Hepatocyte (in vitro differentiated cells): ENCODE results near the gene FAM124A. TPM values are rescaled to one million over a fixed set of nuclear protein-coding genes. Genes with fewer than 3 reads are reported as not detected.

Experiments
- DNase-seq: peaks from one replicate; pipeline ENCODE4 v3.0.0-alpha.2; 2016; ENCODE audit warnings: low spot score
- H2AFZ ChIP-seq: fragments of 200-600 bp; sonication (generic); 2 replicates; pipeline ENCODE4 v1.6.0; 2016; ENCODE audit warnings: antibody characterized with exemption, mild to moderate bottlenecking
- H3K27ac ChIP-seq: fragments of 200-600 bp; sonication (generic); 2 replicates; pipeline ENCODE4 v1.5.1; 2016; ENCODE audit warnings: mild to moderate bottlenecking
- H3K27me3 ChIP-seq: fragments of 200-600 bp; sonication (generic); 2 replicates; pipeline ENCODE4 v1.6.1; 2016
- H3K36me3 ChIP-seq: fragments of 200-600 bp; sonication (generic); replicated peaks from 2 replicates; pipeline ENCODE4 v1.5.1; 2016; ENCODE audit warnings: low read depth; ENCODE audit not compliant: insufficient read depth
- H3K4me1 ChIP-seq: fragments of 200-600 bp; sonication (generic); 2 replicates; pipeline ENCODE4 v1.5.1; 2016; ENCODE audit warnings: mild to moderate bottlenecking, moderate library complexity; ENCODE audit not compliant: insufficient read depth
- H3K4me2 ChIP-seq: fragments of 200-600 bp; sonication (generic); 2 replicates; pipeline ENCODE4 v1.6.0; 2016
- H3K4me3 ChIP-seq: fragments of 200-600 bp; sonication (generic); 2 replicates; pipeline ENCODE4 v1.5.1; 2016; ENCODE audit warnings: mild to moderate bottlenecking
- H3K79me2 ChIP-seq: fragments of 200-600 bp; sonication (generic); 2 replicates; pipeline ENCODE4 v1.6.0; 2017; ENCODE audit warnings: mild to moderate bottlenecking
- H3K9me2 ChIP-seq: fragments of 200-600 bp; sonication (generic); replicated peaks from 2 replicates; pipeline ENCODE4 v1.6.0; 2017; ENCODE audit warnings: mild to moderate bottlenecking; ENCODE audit not compliant: insufficient read depth
- H3K9me3 ChIP-seq: fragments of 200-600 bp; sonication (generic); 2 replicates; pipeline ENCODE4 v1.5.1; 2016; ENCODE audit warnings: low read depth, mild to moderate bottlenecking
- H4K20me1 ChIP-seq: fragments of 200-600 bp; sonication (generic); 2 replicates; pipeline ENCODE4 v1.6.0; 2016; ENCODE audit warnings: mild to moderate bottlenecking; ENCODE audit not compliant: insufficient read depth, poor library complexity, severe bottlenecking
- CTCF ChIP-seq: fragments of 200-600 bp; sonication (generic); IDR thresholded peaks from 2 replicates; pipeline ENCODE4 v1.5.1; 2016; ENCODE audit warnings: antibody characterized with exemption, mild to moderate bottlenecking; ENCODE audit not compliant: poor library complexity
- EZH2 ChIP-seq: fragments of 200-600 bp; sonication (generic); IDR thresholded peaks from 2 replicates; pipeline ENCODE4 v1.6.1; 2016; ENCODE audit warnings: antibody characterized with exemption, mild to moderate bottlenecking, borderline replicate concordance
- EZH2phosphoT487 ChIP-seq: fragments of 200-600 bp; sonication (generic); IDR thresholded peaks from one replicate; pipeline ENCODE4 v1.6.1; 2018; ENCODE audit warnings: antibody characterized with exemption, mild to moderate bottlenecking, low read depth, moderate library complexity; ENCODE audit not compliant: unreplicated experiment, severe bottlenecking
- WGBS: methylation state at CpG from one replicate; pipeline ENCODE4 v1.1.6; 2016; ENCODE audit warnings: low lambda C conversion rate; ENCODE audit errors: missing lambda C conversion rate; 5-methylcytosine and 5-hydroxymethylcytosine counted together
- polyA plus RNA-seq: library from polyadenylated mRNA; unstranded; fragments of >200 nt; fragmentation: Nextera tagmentation; extraction: Ambion mirVana; gene quantifications from 2 replicates; pipeline ENCODE4 v1.2.1, GENCODE V29; 2016
- total RNA-seq: library from RNA; depleted of rRNA; stranded (reverse); fragments of >200 nt; gene quantifications from 2 replicates; pipeline ENCODE4 v1.2.3, GENCODE V29; 2014

Gene FAM124A
- total and polyA plus RNA-seq, 2 experiments from 2014 or later: 0.60 to 1.7 TPM

- H4K20me1 ChIP-seq: no peaks in the 10 kb centered on the region
- WGBS: 65% methylated on average over 8 of the region's 8 CpGs
- TF ChIP-seq EZH2phosphoT487 (no peak), EZH2 (no peak), CTCF (no peak)
- no peak for DNase-seq
- H3K27me3 ChIP-seq: no peaks in the 10 kb centered on the region
- H3K4me1 ChIP-seq: no peaks in the 10 kb centered on the region
- H3K79me2 ChIP-seq: no peaks in the 10 kb centered on the region
- H3K4me3 ChIP-seq: no peak overlapping the region
- H3K27ac ChIP-seq: no peak overlapping the region
- H3K9me3 ChIP-seq: no peaks in the 10 kb centered on the region
- no peak overlapping the region for H3K4me2 ChIP-seq
- H3K36me3 ChIP-seq: no peaks in the 10 kb centered on the region
- no peaks in the 10 kb centered on the region for H3K9me2 ChIP-seq
- no peak overlapping the region for H2AFZ ChIP-seq
Measured at GRCh38 chr13:51262501-51263211, 40.5 kb downstream of the FAM124A start.

- H3K27ac ChIP-seq: no peak overlapping the region
- no peaks in the 10 kb centered on the region for H3K36me3 ChIP-seq
- no peak overlapping the region for H3K4me2 ChIP-seq
- no peak overlapping the region for H3K4me3 ChIP-seq
- no peaks in the 10 kb centered on the region for H4K20me1 ChIP-seq
- no peak overlapping the region for H2AFZ ChIP-seq
- H3K79me2 ChIP-seq: no peaks in the 10 kb centered on the region
- no peak for DNase-seq
- no peaks in the 10 kb centered on the region for H3K9me3 ChIP-seq
- no peaks in the 10 kb centered on the region for H3K9me2 ChIP-seq
- WGBS: 53% methylated on average over 1 of the region's 1 CpG
- no peaks in the 10 kb centered on the region for H3K27me3 ChIP-seq
- TF ChIP-seq CTCF (no peak), EZH2 (no peak), EZH2phosphoT487 (no peak)
- H3K4me1 ChIP-seq: no peaks in the 10 kb centered on the region
Measured at GRCh38 chr13:51266642-51267041, 44.4 kb downstream of the FAM124A start.

- Histone ChIP-seq H3K9me3 (no peaks in the 10 kb centered on the region), H3K27me3 (no peaks in the 10 kb centered on the region), H3K9me2 (no peaks in the 10 kb centered on the region), H3K79me2 (no peaks in the 10 kb centered on the region), H3K4me2 (no peak overlapping the region), H3K4me1 (no peaks in the 10 kb centered on the region), H3K27ac (no peak overlapping the region), H3K36me3 (no peaks in the 10 kb centered on the region), H3K4me3 (no peak overlapping the region), H2AFZ (no peak overlapping the region), H4K20me1 (no peaks in the 10 kb centered on the region)
- no peak for DNase-seq
- 86% methylated on average over 6 of the region's 6 CpGs for WGBS
- no peak for TF ChIP-seq CTCF
Measured at GRCh38 chr13:51267622-51268021, 45.4 kb downstream of the FAM124A start.

- Histone ChIP-seq H3K4me3 (no peak overlapping the region), H3K4me2 (no peak overlapping the region), H3K9me2 (no peaks in the 10 kb centered on the region), H3K79me2 (no peaks in the 10 kb centered on the region), H3K9me3 (no peaks in the 10 kb centered on the region), H2AFZ (no peak overlapping the region), H3K36me3 (no peaks in the 10 kb centered on the region), H3K4me1 (no peaks in the 10 kb centered on the region), H4K20me1 (no peaks in the 10 kb centered on the region), H3K27me3 (no peaks in the 10 kb centered on the region), H3K27ac (no peak overlapping the region)
- DNase-seq: no peak
- TF ChIP-seq CTCF (no peak), EZH2phosphoT487 (no peak), EZH2 (no peak)
Measured at GRCh38 chr13:51269039-51269438, 46.8 kb downstream of the FAM124A start.
